BLaER1 treated with 17β-estradiol and CSF1 and Interleukin-3, amounts not matched to agents 10 nM and 100 nM (cell line): ENCODE results near the gene HYAL2.

Experiments
- H3K27ac ChIP-seq, 11 experiments: shearing (Covaris generic); formaldehyde crosslinking; 2 replicates each; pipeline ENCODE4 v1.8.1; 2022
- H3K27me3 ChIP-seq, 11 experiments: shearing (Covaris generic); formaldehyde crosslinking; 2 replicates each; pipeline ENCODE4 v1.8.1; 2022
- H3K36me3 ChIP-seq, 11 experiments: shearing (Covaris generic); formaldehyde crosslinking; 2 replicates each; pipeline ENCODE4 v1.8.1; 2022
- H3K4me1 ChIP-seq, 10 experiments: shearing (Covaris generic); formaldehyde crosslinking; 2 replicates each; pipeline ENCODE4 v1.8.1; 2022
- H3K4me2 ChIP-seq, 11 experiments: shearing (Covaris generic); formaldehyde crosslinking; 2 replicates each; pipeline ENCODE4 v1.8.1; 2022
- H3K4me3 ChIP-seq, 10 experiments: shearing (Covaris generic); formaldehyde crosslinking; 2 replicates each; pipeline ENCODE4 v1.8.1; 2022
- H3K9ac ChIP-seq, 11 experiments: shearing (Covaris generic); formaldehyde crosslinking; 2 replicates each; pipeline ENCODE4 v1.8.1; 2022
- H3K9me3 ChIP-seq, 11 experiments: shearing (Covaris generic); formaldehyde crosslinking; replicated peaks in 1 of 11; 2 replicates each; pipeline ENCODE4 v1.8.1; 2022
- H4K20me1 ChIP-seq, 11 experiments: shearing (Covaris generic); formaldehyde crosslinking; 2 replicates each; pipeline ENCODE4 v1.8.1; 2022
- Cebpa-rat ChIP-seq, 11 experiments: shearing (Covaris generic); IDR thresholded peaks; 2 replicates each; pipeline ENCODE4 v1.8.1; 2022

Gene HYAL2

GRCh38 chr3:50353245-50354004, 30.9 kb upstream of the HYAL2 start:
- Histone ChIP-seq H3K36me3 (peaks cover 42 to 81% (median 68%) of the 10 kb centered on the region in 11 experiments), H3K27me3 (no peaks in the 10 kb centered on the region), H3K9me3 (no peaks in the 10 kb centered on the region), H3K4me3 (no peak overlapping the region; a peak in 1 of 20 replicates), H3K9ac (peak overlapping the region in 10 of 11 experiments; percentile 18 to 55 (median 46); a peak in 14 of 22 replicates), H3K4me1 (peaks cover 59 to 95% (median 82%) of the 10 kb centered on the region in 10 experiments), H3K27ac (peak overlapping the region in 9 of 11 experiments; percentile 11 to 87 (median 39); a peak in 15 of 22 replicates), H4K20me1 (peaks cover 62 to 87% (median 74%) of the 10 kb centered on the region in 11 experiments), H3K4me2 (peak overlapping the region in 5 of 11 experiments; percentile 15 to 99 (median 97); a peak in 9 of 22 replicates)
- no peak for TF ChIP-seq Cebpa-rat (IDR thresholded peaks at IDR 0.05)

GRCh38 chr3:50352781-50353180, 30.2 kb upstream of the HYAL2 start:
- peak overlapping the region in 5 of 11 experiments; percentile 97 to 99 (median 99); a peak in 9 of 22 replicates for H3K4me2 ChIP-seq
- no peaks in the 10 kb centered on the region for H3K9me3 ChIP-seq
- H3K36me3 ChIP-seq: peaks cover 42 to 81% (median 72%) of the 10 kb centered on the region in 11 experiments
- no peak for TF ChIP-seq Cebpa-rat (IDR thresholded peaks at IDR 0.05)
- no peak overlapping the region; a peak in 1 of 20 replicates for H3K4me3 ChIP-seq
- H3K9ac ChIP-seq: peak overlapping the region in 9 of 11 experiments; percentile 18 to 53 (median 45); a peak in 9 of 22 replicates
- peaks cover 53 to 95% (median 78%) of the 10 kb centered on the region in 10 experiments for H3K4me1 ChIP-seq
- peaks cover 55 to 81% (median 67%) of the 10 kb centered on the region in 11 experiments for H4K20me1 ChIP-seq
- H3K27me3 ChIP-seq: no peaks in the 10 kb centered on the region
- peak overlapping the region in 8 of 11 experiments; percentile 30 to 87 (median 45); a peak in 12 of 22 replicates for H3K27ac ChIP-seq

- TF ChIP-seq Cebpa-rat (IDR thresholded peaks at IDR 0.05): no peak
- H3K4me1 ChIP-seq: peaks cover 38 to 94% (median 74%) of the 10 kb centered on the region in 10 experiments
- H4K20me1 ChIP-seq: peaks cover 40 to 66% (median 53%) of the 10 kb centered on the region in 11 experiments
- H3K27me3 ChIP-seq: peaks cover 0 to 2% (median 0%) of the 10 kb centered on the region in 11 experiments; a peak in 4 of 22 replicates
- peaks cover 34 to 71% (median 63%) of the 10 kb centered on the region in 11 experiments for H3K36me3 ChIP-seq
- H3K4me2 ChIP-seq: peak overlapping the region; percentile 95 to 99 (median 98)
- peak overlapping the region in 10 of 11 experiments; percentile 81 to 93 (median 90); a peak in 17 of 22 replicates for H3K27ac ChIP-seq
- H3K9me3 ChIP-seq: no peaks in the 10 kb centered on the region
- peak overlapping the region; percentile 60 to 82 (median 72) for H3K4me3 ChIP-seq
- H3K9ac ChIP-seq: peak overlapping the region; percentile 82 to 91 (median 86); a peak in 21 of 22 replicates
Measured at GRCh38 chr3:50351323-50351697, 28.8 kb upstream of the HYAL2 start.

GRCh38 chr3:50350527-50351322, 28.2 kb upstream of the HYAL2 start, which contains the start of the genes CYB561D2 and NPRL2:
Gene CYB561D2, plus strand, starts transcription at chr3:50350862. Its CDS starts 572 bp downstream, at chr3:50351434.
Gene NPRL2, minus strand, starts transcription at chr3:50350775. Its CDS starts 123 bp downstream, at chr3:50350652.
- Histone ChIP-seq H3K4me2 (peak within 1 kb of the TSS; percentile 95 to 99 (median 98)), H3K4me1 (peaks cover 38 to 94% (median 74%) of the 10 kb centered on the region in 10 experiments), H4K20me1 (peaks cover 35 to 61% (median 47%) of the 10 kb centered on the region in 11 experiments; a peak in 21 of 22 replicates), H3K9me3 (no peaks in the 10 kb centered on the region), H3K27me3 (peaks cover 0 to 8% (median 3%) of the 10 kb centered on the region in 11 experiments; a peak in 8 of 22 replicates), H3K27ac (peak within 1 kb of the TSS; percentile 81 to 93 (median 89)), H3K9ac (peak within 1 kb of the TSS; percentile 82 to 91 (median 86)), H3K36me3 (peaks cover 29 to 65% (median 57%) of the 10 kb centered on the region in 11 experiments), H3K4me3 (peak within 1 kb of the TSS; percentile 60 to 82 (median 72))
- TF ChIP-seq Cebpa-rat (IDR thresholded peaks at IDR 0.05): no peak

GRCh38 chr3:50350213-50350526, 27.6 kb upstream of the HYAL2 start:
- H3K4me2 ChIP-seq: peak overlapping the region; percentile 95 to 99 (median 98)
- H3K4me1 ChIP-seq: peaks cover 41 to 94% (median 74%) of the 10 kb centered on the region in 10 experiments
- H3K36me3 ChIP-seq: peaks cover 23 to 60% (median 51%) of the 10 kb centered on the region in 11 experiments
- no peak for TF ChIP-seq Cebpa-rat (IDR thresholded peaks at IDR 0.05)
- H3K27me3 ChIP-seq: peaks cover 0 to 14% (median 9%) of the 10 kb centered on the region in 11 experiments; a peak in 11 of 22 replicates
- H3K9me3 ChIP-seq: no peaks in the 10 kb centered on the region
- H3K4me3 ChIP-seq: peak overlapping the region; percentile 60 to 82 (median 72)
- H4K20me1 ChIP-seq: peaks cover 29 to 55% (median 42%) of the 10 kb centered on the region in 11 experiments; a peak in 21 of 22 replicates
- H3K27ac ChIP-seq: peak overlapping the region in 10 of 11 experiments; percentile 81 to 93 (median 90); a peak in 21 of 22 replicates
- H3K9ac ChIP-seq: peak overlapping the region; percentile 82 to 91 (median 86)

GRCh38 chr3:50347187-50347813, 24.8 kb upstream of the HYAL2 start:
- no peak for TF ChIP-seq Cebpa-rat (IDR thresholded peaks at IDR 0.05)

GRCh38 chr3:50345586-50346234, 23.2 kb upstream of the HYAL2 start, which contains the start of gene ZMYND10:
Gene ZMYND10, minus strand, starts transcription at chr3:50345732. Its CDS starts 153 bp downstream, at chr3:50345579.
- Histone ChIP-seq H3K9me3 (no peaks in the 10 kb centered on the region), H3K27me3 (peaks cover 0 to 31% (median 14%) of the 10 kb centered on the region in 11 experiments; a peak in 12 of 22 replicates), H3K4me2 (peak within 1 kb of the TSS; percentile 86 to 97 (median 93)), H4K20me1 (peaks cover 0 to 13% (median 0%) of the 10 kb centered on the region in 11 experiments; a peak in 5 of 22 replicates), H3K9ac (peak within 1 kb of the TSS; percentile 36 to 67 (median 62); a peak in 20 of 22 replicates), H3K4me3 (peak within 1 kb of the TSS; percentile 31 to 62 (median 48); a peak in 19 of 20 replicates), H3K4me1 (peaks cover 55 to 94% (median 76%) of the 10 kb centered on the region in 10 experiments), H3K27ac (peak within 1 kb of the TSS in 6 of 11 experiments; percentile 4 to 64 (median 50); a peak in 10 of 22 replicates), H3K36me3 (peaks cover 0 to 22% (median 18%) of the 10 kb centered on the region in 11 experiments; a peak in 19 of 22 replicates)
- no peak for TF ChIP-seq Cebpa-rat (IDR thresholded peaks at IDR 0.05)

More at GRCh38 chr3:50347187-50347813, 24.8 kb upstream of the HYAL2 start:
- peaks cover 4 to 26% (median 13%) of the 10 kb centered on the region in 11 experiments; a peak in 20 of 22 replicates for H4K20me1 ChIP-seq
- peaks cover 0 to 31% (median 25%) of the 10 kb centered on the region in 11 experiments; a peak in 21 of 22 replicates for H3K36me3 ChIP-seq
- no peak overlapping the region for H3K4me3 ChIP-seq
- H3K4me2 ChIP-seq: peak overlapping the region in 4 of 11 experiments; percentile 7 to 29 (median 20); a peak in 4 of 22 replicates
- peaks cover 54 to 94% (median 74%) of the 10 kb centered on the region in 10 experiments for H3K4me1 ChIP-seq
- H3K27ac ChIP-seq: peak overlapping the region in 1 of 11 experiments; percentile 11; a peak in 1 of 22 replicates
- peak overlapping the region in 5 of 11 experiments; percentile 15 to 89 (median 18); a peak in 3 of 22 replicates for H3K9ac ChIP-seq
- no peaks in the 10 kb centered on the region for H3K9me3 ChIP-seq
- H3K27me3 ChIP-seq: peaks cover 0 to 19% (median 11%) of the 10 kb centered on the region in 11 experiments; a peak in 11 of 22 replicates
